EL (cell line): ENCODE measurements around the gene MAP3K8.
"Not testable (repeated sequence)": the region's sequence is repeated elsewhere in the genome, so short reads cannot be mapped to it uniquely, and the experiment has no call there.

Experiments used
- DNase-seq: peaks from one replicate; pipeline ENCODE4 v3.0.0-alpha.2; 2016

Gene MAP3K8

DNA sequence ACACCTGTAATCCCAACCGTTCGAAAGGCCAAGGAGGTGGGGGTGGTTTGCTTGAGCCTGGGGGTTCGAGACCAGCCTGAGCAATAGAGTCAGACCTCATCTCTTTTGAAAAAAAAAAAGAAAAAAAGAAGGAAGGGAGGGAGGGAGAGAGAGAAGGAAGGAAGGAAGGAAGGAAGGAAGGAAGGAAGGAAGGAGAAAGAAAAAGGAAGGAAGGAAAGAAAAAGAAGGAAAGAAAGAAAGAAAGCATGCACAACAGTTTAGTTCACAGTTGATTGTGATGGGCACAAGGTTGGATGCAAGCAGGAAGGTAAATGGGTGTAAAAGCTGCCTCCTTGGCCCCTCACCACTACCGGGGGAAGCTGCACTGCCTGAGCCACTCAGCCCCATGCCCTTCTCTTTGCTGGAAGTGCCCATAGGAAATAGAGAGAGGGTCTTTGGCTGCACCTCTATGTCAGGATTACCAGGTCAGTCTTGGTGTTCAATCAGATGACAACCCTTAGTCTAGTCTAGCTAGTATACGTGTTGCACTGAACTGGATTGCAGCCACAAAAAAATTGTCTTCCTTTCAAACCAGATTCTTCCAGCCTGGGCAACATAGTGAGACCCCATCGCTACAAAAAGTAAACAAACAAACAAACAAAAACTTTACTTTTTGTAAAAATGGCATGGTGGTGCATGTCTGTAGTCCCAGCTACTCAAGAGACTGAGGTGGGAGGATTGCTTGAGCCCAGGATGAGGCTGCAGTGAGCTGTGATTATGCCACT lies 20.0 kb downstream of the MAP3K8 start:
- DNase-seq: no peak

DNA sequence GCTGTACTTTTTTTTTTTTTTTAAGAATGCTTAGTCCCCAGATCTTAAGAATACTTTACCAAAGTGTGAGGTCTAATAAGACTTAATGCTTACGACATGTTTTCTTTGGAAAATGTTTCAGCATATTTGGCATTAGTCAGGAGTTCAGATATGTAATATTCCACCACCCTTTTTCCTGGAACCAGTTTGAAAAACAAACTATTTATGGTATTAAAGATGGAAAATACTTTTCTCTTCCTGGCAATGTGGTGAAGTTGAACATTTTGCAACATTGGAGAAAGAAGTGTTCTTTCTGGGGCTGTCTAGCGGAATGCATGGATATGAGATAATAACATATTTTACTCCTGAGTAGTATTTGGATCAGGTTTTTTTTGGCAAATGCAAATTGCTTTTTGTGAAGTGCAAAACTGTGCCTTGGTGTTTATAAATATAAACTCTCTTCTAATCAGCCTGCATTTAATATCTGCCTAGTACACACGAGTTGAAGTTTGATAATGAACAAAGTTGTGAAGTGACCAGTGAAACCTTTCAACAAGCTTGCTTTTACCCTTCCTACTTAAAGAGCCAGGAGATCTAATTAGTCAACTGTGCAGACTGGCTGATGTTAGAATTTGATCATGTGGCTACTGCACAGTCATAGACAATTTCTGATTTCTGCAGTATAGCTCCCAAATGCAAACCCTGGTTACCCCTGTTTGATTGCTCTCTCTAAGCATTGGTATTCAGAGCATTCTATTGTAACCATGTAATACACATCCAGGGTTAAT lies 20.9 kb downstream of the MAP3K8 start:
- DNase-seq: peak; percentile 85

DNA sequence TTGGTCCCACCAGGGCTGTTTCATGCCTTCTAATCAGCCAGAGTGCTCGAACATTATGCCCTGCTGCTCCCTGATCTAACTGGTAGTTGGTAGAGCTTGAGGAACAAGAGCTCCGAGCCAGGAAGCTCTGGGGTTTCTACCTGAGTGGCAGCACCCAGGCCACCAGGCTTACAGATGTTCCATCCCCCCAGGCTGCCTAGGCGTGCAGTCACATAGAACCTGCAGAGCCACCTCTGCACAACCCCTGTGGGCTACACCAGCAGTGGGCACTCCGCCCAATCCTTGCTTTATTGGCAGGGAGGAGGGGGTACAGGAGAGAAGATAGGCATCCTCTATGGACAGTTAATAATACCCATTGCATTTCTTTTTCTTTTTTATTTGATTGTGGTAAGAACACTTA lies 21.8 kb downstream of the MAP3K8 start:
- no peak for DNase-seq

- no peak for DNase-seq
Measured at GRCh38 chr10:30456266-30456665, 22.3 kb downstream of the MAP3K8 start.

- DNase-seq: no peak
Measured at GRCh38 chr10:30459283-30459682, 25.3 kb downstream of the MAP3K8 start.

DNA sequence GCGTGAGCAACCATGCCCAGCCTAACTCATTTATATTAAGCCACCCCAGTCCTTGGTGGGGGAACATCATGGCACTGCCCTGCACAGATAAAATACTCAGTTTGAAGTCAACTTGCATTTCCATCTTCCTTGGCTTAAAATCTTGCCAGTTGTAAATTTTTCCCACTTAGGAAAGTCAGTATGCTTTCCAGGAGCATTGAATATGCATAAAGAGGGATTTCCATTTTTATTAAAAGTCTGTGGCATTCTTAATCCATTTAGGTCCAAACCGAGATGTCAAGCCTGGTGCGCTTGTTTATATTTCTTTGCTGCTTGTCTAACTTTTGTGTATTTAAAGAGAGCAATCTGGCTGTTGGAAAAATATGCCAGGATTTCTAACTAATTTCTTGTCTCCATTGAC lies 26.1 kb downstream of the MAP3K8 start:
- no peak for DNase-seq

DNA sequence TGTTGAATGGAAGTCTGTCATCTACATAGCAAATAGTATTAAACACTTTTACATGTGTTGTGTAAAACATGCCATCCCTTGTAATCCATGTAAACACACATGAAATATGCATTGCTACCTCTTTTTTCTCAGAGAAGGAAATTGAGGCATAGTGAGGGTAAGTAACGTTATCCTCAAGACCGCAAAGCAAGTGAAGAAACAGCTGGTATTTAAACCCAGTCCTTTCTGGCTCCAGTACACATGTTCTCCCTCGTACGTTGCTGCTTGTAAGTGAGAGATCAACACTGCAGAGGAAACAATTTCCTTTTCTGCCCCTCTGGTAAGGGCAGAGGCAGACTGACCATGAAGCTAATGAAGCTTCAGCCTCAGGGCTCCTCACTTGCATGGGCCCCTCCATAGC lies 28.5 kb downstream of the MAP3K8 start:
- no peak for DNase-seq

DNA sequence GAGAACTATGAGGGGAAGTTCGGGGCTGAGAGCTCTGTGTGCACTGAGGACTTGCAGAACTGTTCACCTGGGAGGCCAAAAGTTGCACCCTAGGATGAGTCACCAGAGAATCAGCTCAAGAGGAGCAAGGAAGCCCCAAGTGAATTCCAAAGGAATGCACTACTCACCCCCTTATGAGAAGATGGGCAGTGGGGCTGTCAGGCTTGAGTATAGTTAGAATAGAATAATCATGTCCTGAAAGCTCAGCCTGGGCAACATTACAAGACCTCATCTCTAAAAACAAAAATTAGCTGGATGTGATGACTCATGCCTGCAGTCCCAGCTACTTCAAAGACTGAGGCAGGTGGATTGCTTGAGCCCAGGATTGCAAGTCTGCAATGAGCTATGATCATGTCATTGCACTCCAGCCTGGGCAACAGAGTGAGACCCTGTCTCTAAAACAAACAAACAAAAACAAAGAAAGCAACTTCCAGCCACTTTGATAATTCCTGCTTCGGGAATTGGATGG lies 30.0 kb downstream of the MAP3K8 start:
- peak; percentile 44 for DNase-seq

DNA sequence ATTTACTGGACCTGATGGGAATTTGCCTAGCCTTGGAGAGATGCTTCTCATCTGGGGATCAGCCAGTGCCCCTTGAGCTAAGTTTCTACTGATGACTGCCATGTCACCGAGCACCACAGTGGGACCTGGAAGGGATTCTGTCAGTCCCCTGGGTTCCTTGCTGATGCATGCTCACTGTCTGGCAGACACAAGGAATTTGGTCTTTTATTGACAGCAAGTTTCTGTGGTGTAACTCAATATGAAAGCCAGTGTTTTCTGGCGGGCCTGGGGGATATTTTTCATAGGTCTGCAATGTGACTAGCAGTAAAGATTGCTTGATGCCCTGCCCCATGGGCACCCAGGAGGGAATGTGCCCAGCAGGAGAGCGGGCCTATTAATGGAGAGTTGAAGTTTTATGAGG lies 30.7 kb downstream of the MAP3K8 start:
- DNase-seq: no peak

- DNase-seq: no peak
Measured at GRCh38 chr10:30466445-30466844, 32.5 kb downstream of the MAP3K8 start.

DNA sequence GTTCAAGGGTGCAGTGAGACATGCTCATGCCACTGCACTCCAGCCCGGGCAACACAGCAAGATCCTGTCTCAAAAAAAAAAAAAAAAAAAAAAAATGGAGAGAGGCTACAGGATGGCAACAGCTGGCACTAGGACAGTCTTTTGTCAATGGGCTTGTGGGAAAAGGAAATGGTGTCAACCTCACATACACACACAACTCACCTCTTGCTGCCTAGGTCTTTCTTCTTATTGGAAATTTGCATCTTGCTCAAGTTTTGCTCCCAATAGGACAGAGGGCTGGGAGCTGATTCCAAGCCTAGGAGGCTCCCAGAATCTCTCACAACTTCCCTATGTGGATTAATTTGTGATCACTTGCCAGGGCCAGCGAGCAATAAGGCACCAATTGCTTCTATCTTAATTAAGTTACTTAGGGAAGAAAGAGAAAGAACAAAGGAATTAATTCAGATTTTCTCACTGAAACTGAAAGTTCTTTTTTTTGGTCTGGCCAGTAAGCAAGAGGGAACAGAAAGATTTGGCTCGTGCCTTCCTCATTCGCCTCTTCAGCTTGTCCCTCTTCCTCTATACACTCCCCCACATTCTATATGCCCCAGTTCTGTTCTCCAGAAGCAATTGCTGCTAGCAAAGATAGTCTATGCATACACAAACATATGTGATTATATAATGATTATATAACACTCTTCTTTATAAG lies 33.8 kb downstream of the MAP3K8 start:
- no peak for DNase-seq

DNA sequence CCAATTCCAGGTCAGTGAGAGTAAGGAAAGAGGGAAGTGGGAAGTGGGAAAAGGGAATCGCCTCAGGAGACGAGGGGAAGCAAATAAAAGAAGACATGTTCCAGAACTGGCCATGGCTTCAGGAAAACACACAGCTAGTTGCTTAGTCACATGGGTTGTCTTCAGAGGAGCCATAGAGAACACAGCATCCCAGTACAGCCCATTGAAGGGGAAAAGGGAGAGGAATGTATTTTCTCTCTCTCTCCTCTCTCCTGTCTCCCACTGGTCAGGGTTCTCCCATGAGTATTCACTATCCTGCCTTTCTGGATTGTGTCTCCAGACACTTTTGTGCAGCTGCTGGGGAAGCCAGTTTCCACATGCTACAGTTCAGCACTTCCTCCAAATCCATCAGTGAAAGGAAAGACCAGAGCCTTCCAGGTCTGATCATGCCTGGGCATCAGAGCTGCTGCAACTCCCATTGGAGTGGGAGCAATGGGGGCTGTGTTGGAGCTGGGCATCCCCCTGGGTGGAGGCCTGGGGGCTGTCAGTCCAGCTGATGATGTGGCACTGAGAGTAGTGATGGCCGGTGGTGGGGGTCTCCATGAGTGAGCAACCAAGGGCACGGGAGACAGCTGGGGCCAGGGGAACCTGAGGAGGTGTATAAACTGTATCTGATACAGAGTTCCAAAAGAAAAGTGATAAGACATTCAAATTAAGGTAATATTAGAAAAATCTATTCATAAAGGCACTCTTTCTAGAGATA lies 38.6 kb downstream of the MAP3K8 start:
- no peak for DNase-seq

DNA sequence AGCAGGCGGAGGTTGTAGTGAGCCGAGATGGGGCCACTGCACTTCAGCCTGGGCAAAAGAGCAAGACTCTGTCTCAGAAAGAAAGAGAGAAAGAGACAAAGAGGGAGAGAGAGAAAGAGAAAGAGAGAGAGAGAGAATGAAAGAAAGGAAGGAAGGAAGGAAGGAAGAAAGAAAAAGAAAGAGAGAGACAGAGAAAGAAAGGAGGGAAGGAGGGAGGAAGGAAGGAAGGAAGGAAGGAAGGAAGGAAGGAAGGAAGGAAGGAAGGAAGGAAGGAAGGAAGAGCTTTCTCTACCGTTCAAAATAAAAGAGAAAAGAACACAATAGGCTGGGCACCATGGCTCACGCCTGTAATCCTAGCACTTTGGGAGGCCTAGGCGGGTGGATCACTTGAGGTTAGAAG lies 41.5 kb downstream of the MAP3K8 start:
- DNase-seq: not testable (repeated sequence)

GRCh38 chr10:30476511-30477155 lies 42.6 kb downstream of the MAP3K8 start:
- no peak for DNase-seq

DNA sequence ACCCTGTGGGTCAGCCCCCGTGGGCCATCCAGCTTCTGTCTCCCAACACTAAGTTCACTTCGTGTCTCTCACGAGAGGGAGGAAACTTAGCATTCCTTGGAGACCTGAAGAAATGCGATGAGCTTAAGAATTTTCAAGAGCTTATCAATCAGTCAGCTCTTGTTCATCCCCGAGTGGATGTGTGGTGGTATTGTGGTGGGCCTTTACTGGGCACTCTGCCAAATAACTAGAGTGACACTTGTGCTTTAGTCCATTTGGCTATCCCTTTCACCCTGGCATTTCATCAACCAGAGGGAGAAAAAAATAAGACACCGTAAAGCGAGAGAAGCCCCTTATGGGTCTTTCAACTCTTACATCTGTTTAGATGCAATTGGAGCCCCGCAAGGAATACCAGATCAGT lies 45.5 kb downstream of the MAP3K8 start:
- DNase-seq: not testable (repeated sequence)

GRCh38 chr10:30481603-30482002 lies 47.6 kb downstream of the MAP3K8 start:
- DNase-seq: no peak

- no peak for DNase-seq
Measured at GRCh38 chr10:30488316-30488715, 54.3 kb downstream of the MAP3K8 start.

- no peak for DNase-seq
Measured at GRCh38 chr10:30489346-30489745, 55.4 kb downstream of the MAP3K8 start.

DNA sequence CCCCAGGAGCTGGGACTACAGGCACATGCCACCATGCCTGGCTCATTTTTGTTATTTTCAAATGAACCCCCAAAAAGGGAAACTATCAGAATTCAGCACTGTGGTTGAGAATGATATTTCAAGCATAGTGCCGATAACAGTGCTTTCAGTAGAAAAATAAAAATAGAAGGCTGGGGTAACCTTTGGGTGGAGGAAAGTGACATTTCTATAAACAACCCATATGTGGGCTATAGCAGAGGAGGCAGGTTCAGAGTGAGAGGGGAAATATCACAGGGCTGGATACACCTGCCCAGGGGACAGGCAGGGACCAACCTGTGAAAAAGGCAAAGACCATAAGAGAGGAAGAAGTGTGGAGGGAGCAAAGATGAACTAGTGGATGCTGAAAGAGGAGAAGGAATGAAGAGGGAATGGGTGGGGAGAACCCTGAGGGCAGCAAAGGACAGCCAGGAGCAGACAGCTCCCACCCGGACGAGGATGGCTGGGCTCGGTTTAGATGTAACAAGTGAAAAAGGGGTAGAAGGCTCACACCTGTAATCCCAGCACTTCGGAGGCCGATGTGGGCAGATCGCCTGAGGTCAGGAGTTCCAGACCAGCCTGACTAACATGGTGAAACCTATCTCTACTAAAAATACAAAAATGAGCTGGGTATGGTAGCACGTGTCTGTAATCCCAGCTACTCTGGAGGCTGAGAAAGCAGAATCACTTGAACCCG lies 56.5 kb downstream of the MAP3K8 start:
- DNase-seq: no peak

GRCh38 chr10:30491204-30491915 lies 57.4 kb downstream of the MAP3K8 start:
- DNase-seq: peak; percentile 10

GRCh38 chr10:30491916-30492515 lies 58.0 kb downstream of the MAP3K8 start:
- no peak for DNase-seq
